HEK293 (cell line): ENCODE data around the gene KRTAP21-1.

Experiments
- CTCF ChIP-seq: fragments of 450-650 bp; formaldehyde crosslinking; IDR thresholded peaks from 2 replicates; pipeline ENCODE4 v1.5.1; 2016; ENCODE audit warnings: missing biosample characterization, missing genetic modification characterization
- ZNF670 ChIP-seq: fragments of 450-650 bp; formaldehyde crosslinking; IDR thresholded peaks from 2 replicates; pipeline ENCODE4 v1.5.1; 2016; ENCODE audit warnings: missing biosample characterization, missing genetic modification characterization, low read depth

- TF ChIP-seq CTCF (no peak), ZNF670 (tag by site-specific recombination) (no peak)
Measured at GRCh38 chr21:30747159-30747558, 8.1 kb downstream of the KRTAP21-1 start, which contains the start of gene KRTAP21-2.
